Caco-2 (cell line): ENCODE data around the gene TRIM34. TPM values are rescaled to one million over a fixed set of nuclear protein-coding genes. Genes with fewer than 3 reads are reported as not detected.

Experiments used
- BruUV-seq: library from RNA; stranded (reverse); fragments of 400-500 nt; replicated peaks from 2 replicates; lab custom pipeline; 2021; lab: Mats Ljungman, UMichigan
- CTCF ChIA-PET: fragments of 300-600 bp; sonication (Branson Sonifier 250); formaldehyde crosslinking; loops from one replicate; lab custom pipeline; 2022; ENCODE audit warnings: antibody characterized with exemption; lab: Charles Lee
- POLR2A ChIA-PET: fragments of 300-600 bp; sonication (Branson Sonifier 250); formaldehyde crosslinking; loops from one replicate; lab custom pipeline; 2022; ENCODE audit warnings: antibody characterized with exemption; lab: Charles Lee
- DNase-seq, 2 experiments: peaks; one replicate each; pipeline versions ENCODE4 v3.0.0 to v3.0.0-alpha.2; 2020 to 2022
- H3K27me3 ChIP-seq: replicated peaks from 2 replicates; pipeline ENCODE4 v1.6.0; 2011; ENCODE audit warnings: low read length; ENCODE audit not compliant: control insufficient read depth, insufficient read depth
- H3K36me3 ChIP-seq: 2 replicates; pipeline ENCODE4 v1.5.1; 2011; ENCODE audit warnings: low read length; ENCODE audit not compliant: control insufficient read depth, insufficient read depth
- H3K4me1 ChIP-seq: fragments of 250-450 bp; sonication (Bioruptor Pico); 2 replicates; pipeline ENCODE4 v1.5.1; 2020; ENCODE audit warnings: mild to moderate bottlenecking
- H3K4me3 ChIP-seq: 2 replicates; pipeline ENCODE4 v1.5.1; 2011; ENCODE audit warnings: low read depth, mild to moderate bottlenecking, control low read depth, low read length
- H3K9me3 ChIP-seq: fragments of 250-450 bp; sonication (Bioruptor Pico); 2 replicates; pipeline ENCODE4 v1.5.1; 2020; ENCODE audit warnings: mild to moderate bottlenecking, moderate library complexity
- H3K27ac Mint-ChIP-seq: one replicate; pipeline ENCODE4 v1.8.0; 2022; ENCODE audit warnings: mixed read lengths; ENCODE audit not compliant: unreplicated experiment
- H3K27me3 Mint-ChIP-seq: one replicate; pipeline ENCODE4 v1.8.0; 2022; ENCODE audit warnings: mixed read lengths; ENCODE audit not compliant: insufficient read depth, unreplicated experiment
- H3K36me3 Mint-ChIP-seq: one replicate; pipeline ENCODE4 v1.8.0; 2022; ENCODE audit warnings: mild to moderate bottlenecking, mixed read lengths; ENCODE audit not compliant: insufficient read depth, unreplicated experiment
- H3K4me1 Mint-ChIP-seq: one replicate; pipeline ENCODE4 v1.8.0; 2022; ENCODE audit warnings: low read depth, mixed read lengths; ENCODE audit not compliant: unreplicated experiment
- H3K4me3 Mint-ChIP-seq: one replicate; pipeline ENCODE4 v1.8.0; 2022; ENCODE audit warnings: mild to moderate bottlenecking, moderate library complexity, mixed read lengths; ENCODE audit not compliant: unreplicated experiment
- H3K9me3 Mint-ChIP-seq: one replicate; pipeline ENCODE4 v1.8.0; 2022; ENCODE audit warnings: mixed read lengths; ENCODE audit not compliant: unreplicated experiment
- CTCF ChIP-seq, 2 experiments: fragments of 200-600 bp in 1 of 2; IDR thresholded peaks; 1 replicate in 1 of 2; 2 replicates in 1 of 2; pipeline versions ENCODE4 v1.5.1 to v1.8.0; 2011 to 2022; ENCODE audit warnings: antibody characterized with exemption in 1 of 2, control low read depth in 1 of 2, inconsistent platforms in 1 of 2, low read depth in 1 of 2, low read length in 1 of 2, mild to moderate bottlenecking in 1 of 2, moderate library complexity in 1 of 2; ENCODE audit not compliant: insufficient read depth in 1 of 2, severe bottlenecking in 1 of 2, unreplicated experiment in 1 of 2
- intact Hi-C: fragments of 100-400 bp; cut with micrococcal nuclease; formaldehyde crosslinking; loops from one replicate; pipeline ENCODE4 v1.10.0; 2022; ENCODE audit not compliant: unreplicated experiment
- total RNA-seq: library from RNA; stranded (reverse); gene quantifications from 2 replicates; pipeline ENCODE4 v1.2.3, GENCODE V29; 2022

TRIM34 gene
- total RNA-seq, 1 experiment from 2014 or later = 4.3 TPM

- intact Hi-C loops = no loop called here
- Histone ChIP-seq H3K36me3 (no peaks in the 10 kb centered on the region), H3K4me1 (no peaks in the 10 kb centered on the region), H3K4me3 (no peak overlapping the region), H3K27me3 (no peaks in the 10 kb centered on the region), H3K9me3 (no peaks in the 10 kb centered on the region)
- Mint-ChIP-seq H3K36me3 (no peaks in the 10 kb centered on the region), H3K4me1 (no peaks in the 10 kb centered on the region), H3K27ac (no peak overlapping the region), H3K4me3 (no peak overlapping the region), H3K27me3 (no peaks in the 10 kb centered on the region), H3K9me3 (no peaks in the 10 kb centered on the region)
- ChIA-PET POLR2A (no interaction called here), CTCF (no interaction called here)
- BruUV-seq = no TSS peak
- DNase-seq = no peak
- TF ChIP-seq CTCF (IDR thresholded peaks at IDR 0.05; ENCODE audit: insufficient read depth in 1 of 2, low read depth in 1 of 2, low read length in 1 of 2, severe bottlenecking in 1 of 2, unreplicated experiment in 1 of 2) = no peak
These were observed 21.5 kb upstream of the TRIM34 start for GRCh38 chr11:5603326-5603725.

- no peak for DNase-seq
- ChIA-PET CTCF (interaction anchor here (0.7 kb wide), 1 partner anchor 218 kb away, joined by 3 read pairs; no protein-coding TSS in a partner anchor), POLR2A (no interaction called here)
- intact Hi-C loops = no loop called here
- H3K27ac Mint-ChIP-seq = no peak overlapping the region
- Histone ChIP-seq H3K4me1 (no peaks in the 10 kb centered on the region), H3K4me3 (no peak overlapping the region), H3K27me3 (no peaks in the 10 kb centered on the region), H3K9me3 (no peaks in the 10 kb centered on the region), H3K36me3 (no peaks in the 10 kb centered on the region)
- no TSS peak for BruUV-seq
- no peak overlapping the region for H3K4me3 Mint-ChIP-seq
- no peaks in the 10 kb centered on the region for H3K36me3 Mint-ChIP-seq
- TF ChIP-seq CTCF (IDR thresholded peaks at IDR 0.05; ENCODE audit: insufficient read depth in 1 of 2, low read depth in 1 of 2, low read length in 1 of 2, severe bottlenecking in 1 of 2, unreplicated experiment in 1 of 2) = no peak
- H3K9me3 Mint-ChIP-seq = no peaks in the 10 kb centered on the region
- H3K27me3 Mint-ChIP-seq = no peaks in the 10 kb centered on the region
- H3K4me1 Mint-ChIP-seq = no peaks in the 10 kb centered on the region
These were observed 19.9 kb upstream of the TRIM34 start for GRCh38 chr11:5604896-5605295.

- H3K9me3 Mint-ChIP-seq = no peaks in the 10 kb centered on the region
- no peaks in the 10 kb centered on the region for H3K36me3 Mint-ChIP-seq
- H3K9me3 ChIP-seq = no peaks in the 10 kb centered on the region
- TF ChIP-seq CTCF (IDR thresholded peaks at IDR 0.05; ENCODE audit: insufficient read depth in 1 of 2, low read depth in 1 of 2, low read length in 1 of 2, severe bottlenecking in 1 of 2, unreplicated experiment in 1 of 2) = peak in 1 of 2 experiments; percentile 3
- H3K27me3 ChIP-seq = no peaks in the 10 kb centered on the region
- ChIA-PET CTCF (no interaction called here), POLR2A (no interaction called here)
- BruUV-seq = no TSS peak
- intact Hi-C loops = no loop called here
- no peak overlapping the region for H3K4me3 ChIP-seq
- DNase-seq = no peak
- no peaks in the 10 kb centered on the region for H3K27me3 Mint-ChIP-seq
- H3K36me3 ChIP-seq = no peaks in the 10 kb centered on the region
- H3K27ac Mint-ChIP-seq = no peak overlapping the region
- no peaks in the 10 kb centered on the region for H3K4me1 ChIP-seq
- no peak overlapping the region for H3K4me3 Mint-ChIP-seq
- H3K4me1 Mint-ChIP-seq = no peaks in the 10 kb centered on the region
These were observed 19.0 kb upstream of the TRIM34 start for GRCh38 chr11:5605849-5606248.
